ENCODE data around the gene FCSK. TPM values are rescaled to one million over a fixed set of nuclear protein-coding genes. Genes with fewer than 3 reads are reported as not detected.

FCSK gene
- total and polyA plus RNA-seq, 2 of the 13 experiments (the other 11 are each of a cell fraction or from before 2014, with no cell fraction given) = 9.1 to 19.2 TPM

DNA sequence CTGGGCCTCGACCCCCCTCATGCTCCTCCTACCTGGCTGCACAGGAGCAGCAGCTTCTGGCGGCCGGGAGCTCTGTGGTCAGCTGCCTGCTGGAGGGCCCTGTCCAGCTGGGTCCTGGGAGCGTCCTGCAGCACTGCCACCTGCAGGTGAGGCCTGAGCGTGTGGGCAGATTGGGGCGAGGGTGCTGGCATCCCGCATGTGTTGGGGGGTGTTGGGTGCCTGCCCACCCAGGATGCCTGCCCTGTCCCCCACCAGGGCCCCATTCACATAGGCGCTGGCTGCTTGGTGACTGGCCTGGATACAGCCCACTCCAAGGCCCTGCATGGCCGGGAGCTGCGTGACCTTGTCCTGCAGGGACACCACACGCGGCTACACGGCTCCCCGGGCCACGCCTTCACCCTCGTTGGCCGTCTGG lies 16.5 kb downstream of the FCSK start (continued):
- TF ChIP-seq XRCC5 (optimal IDR thresholded peaks at IDR 0.05; ENCODE audit: low read length) (peak; percentile 86), MXD4 (CRISPR knock-in tag; IDR thresholded peaks at IDR 0.05) (no peak), U2AF1 (optimal IDR thresholded peaks at IDR 0.05; ENCODE audit: low read depth, low read length) (no peak), YY1 (IDR thresholded peaks at IDR 0.05; ENCODE audit: insufficient read depth, insufficient replicate concordance, low read depth, low read length) (peak; percentile 17), ZFP36L2 (CRISPR knock-in tag; IDR thresholded peaks at IDR 0.05) (no peak), SMAD1 (CRISPR knock-in tag; IDR thresholded peaks at IDR 0.05; ENCODE audit: borderline replicate concordance, low read depth) (no peak), ZNF652 (CRISPR knock-in tag; IDR thresholded peaks at IDR 0.05; ENCODE audit: borderline replicate concordance, low read depth) (no peak), NFATC3 (CRISPR knock-in tag; IDR thresholded peaks at IDR 0.05) (no peak), ZNF430 (CRISPR knock-in tag; IDR thresholded peaks at IDR 0.05) (no peak), RORA (CRISPR knock-in tag; IDR thresholded peaks at IDR 0.05) (no peak), IRF2 (CRISPR knock-in tag; IDR thresholded peaks at IDR 0.05) (no peak), ZFP90 (CRISPR knock-in tag; IDR thresholded peaks at IDR 0.05; ENCODE audit: borderline replicate concordance) (0 out of 2 replicates have a peak, but pooled peaks have one; percentile 46), CCAR2 (optimal IDR thresholded peaks at IDR 0.05; ENCODE audit: low read depth, low read length) (no peak), GATAD2A (CRISPR knock-in tag; IDR thresholded peaks at IDR 0.05) (no peak), SALL1 (CRISPR knock-in tag; IDR thresholded peaks at IDR 0.05) (peak; percentile 65)
- TF ChIP-seq, protein P1, sequence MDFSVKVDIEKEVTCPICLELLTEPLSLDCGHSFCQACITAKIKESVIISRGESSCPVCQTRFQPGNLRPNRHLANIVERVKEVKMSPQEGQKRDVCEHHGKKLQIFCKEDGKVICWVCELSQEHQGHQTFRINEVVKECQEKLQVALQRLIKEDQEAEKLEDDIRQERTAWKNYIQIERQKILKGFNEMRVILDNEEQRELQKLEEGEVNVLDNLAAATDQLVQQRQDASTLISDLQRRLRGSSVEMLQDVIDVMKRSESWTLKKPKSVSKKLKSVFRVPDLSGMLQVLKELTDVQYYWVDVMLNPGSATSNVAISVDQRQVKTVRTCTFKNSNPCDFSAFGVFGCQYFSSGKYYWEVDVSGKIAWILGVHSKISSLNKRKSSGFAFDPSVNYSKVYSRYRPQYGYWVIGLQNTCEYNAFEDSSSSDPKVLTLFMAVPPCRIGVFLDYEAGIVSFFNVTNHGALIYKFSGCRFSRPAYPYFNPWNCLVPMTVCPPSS (IDR thresholded peaks at IDR 0.05) = no peak
- TF ChIP-seq, protein P2, sequence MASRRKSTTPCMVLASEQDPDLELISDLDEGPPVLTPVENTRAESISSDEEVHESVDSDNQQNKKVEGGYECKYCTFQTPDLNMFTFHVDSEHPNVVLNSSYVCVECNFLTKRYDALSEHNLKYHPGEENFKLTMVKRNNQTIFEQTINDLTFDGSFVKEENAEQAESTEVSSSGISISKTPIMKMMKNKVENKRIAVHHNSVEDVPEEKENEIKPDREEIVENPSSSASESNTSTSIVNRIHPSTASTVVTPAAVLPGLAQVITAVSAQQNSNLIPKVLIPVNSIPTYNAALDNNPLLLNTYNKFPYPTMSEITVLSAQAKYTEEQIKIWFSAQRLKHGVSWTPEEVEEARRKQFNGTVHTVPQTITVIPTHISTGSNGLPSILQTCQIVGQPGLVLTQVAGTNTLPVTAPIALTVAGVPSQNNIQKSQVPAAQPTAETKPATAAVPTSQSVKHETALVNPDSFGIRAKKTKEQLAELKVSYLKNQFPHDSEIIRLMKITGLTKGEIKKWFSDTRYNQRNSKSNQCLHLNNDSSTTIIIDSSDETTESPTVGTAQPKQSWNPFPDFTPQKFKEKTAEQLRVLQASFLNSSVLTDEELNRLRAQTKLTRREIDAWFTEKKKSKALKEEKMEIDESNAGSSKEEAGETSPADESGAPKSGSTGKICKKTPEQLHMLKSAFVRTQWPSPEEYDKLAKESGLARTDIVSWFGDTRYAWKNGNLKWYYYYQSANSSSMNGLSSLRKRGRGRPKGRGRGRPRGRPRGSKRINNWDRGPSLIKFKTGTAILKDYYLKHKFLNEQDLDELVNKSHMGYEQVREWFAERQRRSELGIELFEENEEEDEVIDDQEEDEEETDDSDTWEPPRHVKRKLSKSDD (CRISPR knock-in tag; IDR thresholded peaks at IDR 0.05; ENCODE audit: low read depth) = peak; percentile 67; the same call in 1 of the 2 replicates
- TF ChIP-seq, protein P3, sequence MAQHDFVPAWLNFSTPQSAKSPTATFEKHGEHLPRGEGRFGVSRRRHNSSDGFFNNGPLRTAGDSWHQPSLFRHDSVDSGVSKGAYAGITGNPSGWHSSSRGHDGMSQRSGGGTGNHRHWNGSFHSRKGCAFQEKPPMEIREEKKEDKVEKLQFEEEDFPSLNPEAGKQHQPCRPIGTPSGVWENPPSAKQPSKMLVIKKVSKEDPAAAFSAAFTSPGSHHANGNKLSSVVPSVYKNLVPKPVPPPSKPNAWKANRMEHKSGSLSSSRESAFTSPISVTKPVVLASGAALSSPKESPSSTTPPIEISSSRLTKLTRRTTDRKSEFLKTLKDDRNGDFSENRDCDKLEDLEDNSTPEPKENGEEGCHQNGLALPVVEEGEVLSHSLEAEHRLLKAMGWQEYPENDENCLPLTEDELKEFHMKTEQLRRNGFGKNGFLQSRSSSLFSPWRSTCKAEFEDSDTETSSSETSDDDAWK (CRISPR knock-in tag; IDR thresholded peaks at IDR 0.05) = no peak
- TF ChIP-seq, protein P4, sequence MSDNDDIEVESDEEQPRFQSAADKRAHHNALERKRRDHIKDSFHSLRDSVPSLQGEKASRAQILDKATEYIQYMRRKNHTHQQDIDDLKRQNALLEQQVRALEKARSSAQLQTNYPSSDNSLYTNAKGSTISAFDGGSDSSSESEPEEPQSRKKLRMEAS (IDR thresholded peaks at IDR 0.05) = peak; percentile 63; the same call in 1 of the 2 replicates
- TF ChIP-seq, protein P5, sequence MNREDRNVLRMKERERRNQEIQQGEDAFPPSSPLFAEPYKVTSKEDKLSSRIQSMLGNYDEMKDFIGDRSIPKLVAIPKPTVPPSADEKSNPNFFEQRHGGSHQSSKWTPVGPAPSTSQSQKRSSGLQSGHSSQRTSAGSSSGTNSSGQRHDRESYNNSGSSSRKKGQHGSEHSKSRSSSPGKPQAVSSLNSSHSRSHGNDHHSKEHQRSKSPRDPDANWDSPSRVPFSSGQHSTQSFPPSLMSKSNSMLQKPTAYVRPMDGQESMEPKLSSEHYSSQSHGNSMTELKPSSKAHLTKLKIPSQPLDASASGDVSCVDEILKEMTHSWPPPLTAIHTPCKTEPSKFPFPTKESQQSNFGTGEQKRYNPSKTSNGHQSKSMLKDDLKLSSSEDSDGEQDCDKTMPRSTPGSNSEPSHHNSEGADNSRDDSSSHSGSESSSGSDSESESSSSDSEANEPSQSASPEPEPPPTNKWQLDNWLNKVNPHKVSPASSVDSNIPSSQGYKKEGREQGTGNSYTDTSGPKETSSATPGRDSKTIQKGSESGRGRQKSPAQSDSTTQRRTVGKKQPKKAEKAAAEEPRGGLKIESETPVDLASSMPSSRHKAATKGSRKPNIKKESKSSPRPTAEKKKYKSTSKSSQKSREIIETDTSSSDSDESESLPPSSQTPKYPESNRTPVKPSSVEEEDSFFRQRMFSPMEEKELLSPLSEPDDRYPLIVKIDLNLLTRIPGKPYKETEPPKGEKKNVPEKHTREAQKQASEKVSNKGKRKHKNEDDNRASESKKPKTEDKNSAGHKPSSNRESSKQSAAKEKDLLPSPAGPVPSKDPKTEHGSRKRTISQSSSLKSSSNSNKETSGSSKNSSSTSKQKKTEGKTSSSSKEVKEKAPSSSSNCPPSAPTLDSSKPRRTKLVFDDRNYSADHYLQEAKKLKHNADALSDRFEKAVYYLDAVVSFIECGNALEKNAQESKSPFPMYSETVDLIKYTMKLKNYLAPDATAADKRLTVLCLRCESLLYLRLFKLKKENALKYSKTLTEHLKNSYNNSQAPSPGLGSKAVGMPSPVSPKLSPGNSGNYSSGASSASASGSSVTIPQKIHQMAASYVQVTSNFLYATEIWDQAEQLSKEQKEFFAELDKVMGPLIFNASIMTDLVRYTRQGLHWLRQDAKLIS (CRISPR knock-in tag; IDR thresholded peaks at IDR 0.05) = no peak
- TF ChIP-seq, protein P6, sequence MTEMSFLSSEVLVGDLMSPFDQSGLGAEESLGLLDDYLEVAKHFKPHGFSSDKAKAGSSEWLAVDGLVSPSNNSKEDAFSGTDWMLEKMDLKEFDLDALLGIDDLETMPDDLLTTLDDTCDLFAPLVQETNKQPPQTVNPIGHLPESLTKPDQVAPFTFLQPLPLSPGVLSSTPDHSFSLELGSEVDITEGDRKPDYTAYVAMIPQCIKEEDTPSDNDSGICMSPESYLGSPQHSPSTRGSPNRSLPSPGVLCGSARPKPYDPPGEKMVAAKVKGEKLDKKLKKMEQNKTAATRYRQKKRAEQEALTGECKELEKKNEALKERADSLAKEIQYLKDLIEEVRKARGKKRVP (CRISPR knock-in tag; IDR thresholded peaks at IDR 0.05) = no peak

Data from HepG2 (cell line).